K562 (cell line): ENCODE results near the gene LEMD3. TPM values are rescaled to one million over a fixed set of nuclear protein-coding genes. Genes with fewer than 3 reads are reported as not detected.

Source experiments
- ATF6 ChIP-seq: sonication (generic); formaldehyde crosslinking; IDR thresholded peaks from 2 replicates; pipeline ENCODE4 v1.4.0; 2020; ENCODE audit warnings: mild to moderate bottlenecking, missing genetic modification reagents
- CHD4 ChIP-seq: fragments of 200-600 bp; sonication (generic); IDR thresholded peaks from 3 replicates; pipeline ENCODE4 v1.6.1; 2012; ENCODE audit warnings: low read depth, mild to moderate bottlenecking, mixed read lengths, low read length, inconsistent platforms; ENCODE audit not compliant: insufficient read depth, insufficient replicate concordance, poor library complexity, severe bottlenecking
- ELF4 ChIP-seq: fragments of 450-650 bp; formaldehyde crosslinking; IDR thresholded peaks from 2 replicates; pipeline ENCODE4 v1.4.0; 2022; ENCODE audit warnings: missing genetic modification characterization
- FUS ChIP-seq: fragments of 200-400 bp; formaldehyde crosslinking; optimal IDR thresholded peaks from 2 replicates; pipeline ENCODE3; 2017; ENCODE audit warnings: low read depth, low read length
- HNRNPUL1 ChIP-seq: fragments of 200-400 bp; formaldehyde crosslinking; IDR thresholded peaks from 2 replicates; pipeline ENCODE4 v1.6.1; 2017; ENCODE audit warnings: low read length
- PHF8 ChIP-seq: fragments of 200-600 bp; sonication (generic); IDR thresholded peaks from 2 replicates; pipeline ENCODE4 v1.6.1; 2012; ENCODE audit warnings: mixed run types, mild to moderate bottlenecking, inconsistent platforms, low read length, moderate library complexity, borderline replicate concordance
- PML ChIP-seq: IDR thresholded peaks from 2 replicates; pipeline ENCODE4 v1.6.1; 2012; ENCODE audit warnings: low read length, inconsistent platforms
- POLR2A ChIP-seq: fragments of 450-650 bp; conservative IDR thresholded peaks from 2 replicates; pipeline ENCODE4 v1.6.1; 2016
- PTRF ChIP-seq: fragments of 450-650 bp; IDR thresholded peaks from 2 replicates; pipeline ENCODE4 v1.6.1; 2016; ENCODE audit warnings: mild to moderate bottlenecking, missing genetic modification characterization, missing compliant biosample characterization
- RNF2 ChIP-seq: sonication (generic); IDR thresholded peaks from 2 replicates; pipeline ENCODE4 v1.6.1; 2016
- SMARCE1 ChIP-seq: fragments of 450-650 bp; IDR thresholded peaks from 2 replicates; pipeline ENCODE4 v1.7.1; 2016; ENCODE audit warnings: mild to moderate bottlenecking
- THRAP3 ChIP-seq: fragments of 450-650 bp; IDR thresholded peaks from 2 replicates; pipeline ENCODE4 v1.6.1; 2016; ENCODE audit warnings: mild to moderate bottlenecking, inconsistent platforms, borderline replicate concordance
- ZC3H4 ChIP-seq: sonication (generic); formaldehyde crosslinking; IDR thresholded peaks from 2 replicates; pipeline ENCODE4 v1.9.0; 2021; ENCODE audit warnings: missing genetic modification reagents, borderline replicate concordance
- ZNF124 ChIP-seq: sonication (generic); formaldehyde crosslinking; IDR thresholded peaks from 2 replicates; pipeline ENCODE4 v1.8.1; 2022; ENCODE audit warnings: missing genetic modification reagents
- ZNF212 ChIP-seq: fragments of 450-650 bp; formaldehyde crosslinking; IDR thresholded peaks from 2 replicates; pipeline ENCODE4 v1.4.0; 2020; ENCODE audit warnings: mild to moderate bottlenecking
- ZNF23 ChIP-seq: fragments of 250-450 bp; sonication (Bioruptor Pico); IDR thresholded peaks from 2 replicates; pipeline ENCODE4 v1.4.0; 2020; ENCODE audit warnings: mild to moderate bottlenecking
- ZNF407 ChIP-seq: fragments of 450-650 bp; IDR thresholded peaks from 2 replicates; pipeline ENCODE4 v1.6.1; 2016; ENCODE audit warnings: low read depth
- ZNF589 ChIP-seq: fragments of 200-800 bp; sonication (Bioruptor generic); IDR thresholded peaks from 2 replicates; pipeline ENCODE4 v1.6.1; 2016; ENCODE audit warnings: low read depth, missing genetic modification characterization, missing compliant biosample characterization
- ZNF655 ChIP-seq: fragments of 250-450 bp; sonication (Bioruptor Pico); IDR thresholded peaks from 2 replicates; pipeline ENCODE4 v1.5.0; 2021
- polyA plus RNA-seq, 8 experiments: library from polyadenylated mRNA; depleted of rRNA in 4 of 8; stranded (reverse) in 5 of 8; unstranded in 3 of 8; fragments of >200 nt; fragmentation: Nextera tagmentation in 2 of 8; fragmentation: Illumina TruSeq in 1 of 8; extraction: Ambion mirVana in 2 of 8; extraction: Trizol in 1 of 8; gene quantifications; 2 replicates each; pipeline versions ENCODE4 v1.2.1 to v1.2.3, GENCODE V29; 2011 to 2014; ENCODE audit warnings: inconsistent platforms in 1 of 8, missing spikeins in 1 of 8
- total RNA-seq, 7 experiments: library from RNA; depleted of rRNA in 6 of 7; stranded (reverse); fragments of >200 nt in 6 of 7; fragmentation: Illumina TruSeq in 2 of 7; extraction: Trizol in 2 of 7; gene quantifications; 2 replicates each; pipeline versions ENCODE4 v1.2.1 to v1.2.3, GENCODE V29; 2011 to 2021; ENCODE audit warnings: low replicate concordance in 1 of 7

Gene LEMD3
- total and polyA plus RNA-seq, 9 of the 15 experiments (the other 6 are each of a cell fraction or from before 2014, with no cell fraction given), result 6.8 to 37.4 (median 17.2) TPM

GRCh38 chr12:65182012-65182739 is 12.8 kb downstream of the LEMD3 start (continued):
- TF ChIP-seq ZNF407 (no peak), ELF4 (CRISPR knock-in tag) (no peak), SMARCE1 (peak; percentile 86; the same call in 1 of the 2 replicates), POLR2A (no peak), PML (peak; percentile 64; the same call in 1 of the 2 replicates), PTRF (tag) (no peak), ZNF124 (CRISPR knock-in tag) (no peak), RNF2 (no peak), ZNF655 (no peak), PHF8 (no peak), ZC3H4 (CRISPR knock-in tag) (no peak), ATF6 (CRISPR knock-in tag) (no peak), ZNF589 (CRISPR knock-in tag) (no peak), FUS (no peak), ZNF212 (CRISPR knock-in tag) (no peak), THRAP3 (no peak), CHD4 (no peak), HNRNPUL1 (no peak), ZNF23 (CRISPR knock-in tag) (no peak)
